OCI-LY7 (cell line): Measurements from ENCODE around the gene USP6. TPM values are rescaled to one million over a fixed set of nuclear protein-coding genes. Genes with fewer than 3 reads are reported as not detected.
"Not testable (repeated sequence)": the region's sequence is repeated elsewhere in the genome, so short reads cannot be mapped to it uniquely, and the experiment has no call there.

ENCODE experiments used
- BruUV-seq: library from RNA; stranded (reverse); fragments of 400-500 nt; replicated peaks from 2 replicates; lab custom pipeline; 2021; lab: Mats Ljungman, UMichigan
- CTCF ChIA-PET: fragments of 300-600 bp; sonication (Branson Sonifier 250); formaldehyde crosslinking; loops from one replicate; lab custom pipeline; 2022; ENCODE audit warnings: antibody characterized with exemption; ENCODE audit not compliant: unreplicated experiment; lab: Charles Lee
- POLR2A ChIA-PET: fragments of 300-600 bp; sonication (Branson Sonifier 250); formaldehyde crosslinking; loops from one replicate; lab custom pipeline; 2022; ENCODE audit warnings: antibody characterized with exemption; lab: Charles Lee
- DNase-seq: peaks from one replicate; pipeline ENCODE4 v3.0.0-alpha.2; 2015; ENCODE audit warnings: low spot score
- H2AFZ ChIP-seq: fragments of 200-600 bp; sonication (generic), shearing (Covaris generic); 2 replicates; pipeline ENCODE4 v1.6.1; 2014; ENCODE audit warnings: mild to moderate bottlenecking, antibody characterized with exemption, low read length, moderate library complexity
- H3K27ac ChIP-seq: fragments of 200-600 bp; sonication (generic); 2 replicates; pipeline ENCODE4 v1.5.1; 2014; ENCODE audit warnings: mixed run types, low read depth, mild to moderate bottlenecking, moderate library complexity, low read length, inconsistent platforms; ENCODE audit not compliant: poor library complexity, severe bottlenecking
- H3K36me3 ChIP-seq: fragments of 200-600 bp; sonication (generic); 2 replicates; pipeline ENCODE4 v1.6.1; 2014; ENCODE audit warnings: mild to moderate bottlenecking, antibody characterized with exemption, low read length, moderate library complexity, mixed read lengths; ENCODE audit not compliant: insufficient read depth
- H3K4me1 ChIP-seq: fragments of 200-600 bp; sonication (generic); 2 replicates; pipeline ENCODE4 v1.5.1; 2014; ENCODE audit warnings: mild to moderate bottlenecking, low read length; ENCODE audit not compliant: insufficient read depth, poor library complexity, severe bottlenecking
- H3K4me2 ChIP-seq: fragments of 200-600 bp; sonication (generic); 2 replicates; pipeline ENCODE4 v1.6.1; 2014; ENCODE audit warnings: mild to moderate bottlenecking, low read length
- H3K4me3 ChIP-seq: fragments of 200-600 bp; sonication (generic); 2 replicates; pipeline ENCODE4 v1.5.1; 2014; ENCODE audit warnings: mild to moderate bottlenecking, low read depth, low read length; ENCODE audit not compliant: poor library complexity, severe bottlenecking
- H3K79me2 ChIP-seq: fragments of 200-600 bp; sonication (generic); 2 replicates; pipeline ENCODE4 v1.6.1; 2016; ENCODE audit warnings: low read depth, mild to moderate bottlenecking, low read length, moderate library complexity, mixed read lengths; ENCODE audit not compliant: insufficient read depth
- H3K9me2 ChIP-seq: fragments of 200-600 bp; sonication (generic); 2 replicates; pipeline ENCODE4 v1.6.1; 2016; ENCODE audit warnings: mild to moderate bottlenecking, low read length, mixed read lengths; ENCODE audit not compliant: insufficient read depth
- H3K9me3 ChIP-seq: fragments of 200-600 bp; sonication (generic); 2 replicates; pipeline ENCODE4 v1.6.1; 2014; ENCODE audit warnings: mild to moderate bottlenecking, mixed run types, low read length, mixed read lengths
- H4K20me1 ChIP-seq: fragments of 200-600 bp; sonication (generic); 2 replicates; pipeline ENCODE4 v1.6.1; 2014; ENCODE audit warnings: mild to moderate bottlenecking, antibody characterized with exemption, low read length, moderate library complexity, mixed read lengths; ENCODE audit not compliant: insufficient read depth
- CTCF ChIP-seq: fragments of 200-600 bp; sonication (generic); conservative IDR thresholded peaks from 2 replicates; pipeline ENCODE4 v1.5.1; 2014; ENCODE audit warnings: mild to moderate bottlenecking, antibody characterized with exemption, low read length, moderate library complexity, mixed read lengths
- EZH2phosphoT487 ChIP-seq: fragments of 200-600 bp; sonication (generic); IDR thresholded peaks from 2 replicates; pipeline ENCODE4 v1.6.1; 2018; ENCODE audit warnings: low read depth, borderline replicate concordance, mild to moderate bottlenecking, mixed run types, antibody characterized with exemption, low read length, moderate library complexity, mixed read lengths
- intact Hi-C: fragments of 100-400 bp; cut with micrococcal nuclease; formaldehyde crosslinking; loops from one replicate; pipeline ENCODE4 v1.10.0; 2022; ENCODE audit not compliant: unreplicated experiment
- total RNA-seq, 2 experiments: library from RNA; depleted of rRNA in 1 of 2; stranded (reverse); fragments of >200 nt in 1 of 2; shearing (Covaris generic) in 1 of 2; gene quantifications; 2 replicates each; pipeline ENCODE4 v1.2.3, GENCODE V29; 2014 to 2022

The USP6 gene
- total RNA-seq, 2 experiments from 2014 or later = 0.03 to 0.11 TPM

- no peaks in the 10 kb centered on the region for H4K20me1 ChIP-seq
- ChIA-PET POLR2A (no interaction called here), CTCF (no interaction called here)
- intact Hi-C loops = no loop called here
- H2AFZ ChIP-seq = no peak overlapping the region
- no peak overlapping the region for H3K4me3 ChIP-seq
- TF ChIP-seq EZH2phosphoT487 (no peak), CTCF (no peak)
- no TSS peak for BruUV-seq
- no peaks in the 10 kb centered on the region for H3K36me3 ChIP-seq
- no peaks in the 10 kb centered on the region for H3K4me1 ChIP-seq
- no peaks in the 10 kb centered on the region for H3K79me2 ChIP-seq
- no peak overlapping the region for H3K4me2 ChIP-seq
- H3K9me2 ChIP-seq = no peaks in the 10 kb centered on the region
- no peak overlapping the region for H3K27ac ChIP-seq
- DNase-seq = no peak
- H3K9me3 ChIP-seq = no peaks in the 10 kb centered on the region
Observed at GRCh38 chr17:5128905-5129535, 13.2 kb downstream of the USP6 start.

- H2AFZ ChIP-seq, H3K36me3 ChIP-seq, H3K4me3 ChIP-seq, H3K79me2 ChIP-seq, POLR2A ChIA-PET, intact Hi-C loops, BruUV-seq, CTCF ChIA-PET, DNase-seq, H3K4me1 ChIP-seq, H3K27ac ChIP-seq, H3K9me3 ChIP-seq, H3K4me2 ChIP-seq, H4K20me1 ChIP-seq, H3K9me2 ChIP-seq: not testable (repeated sequence)
Observed at GRCh38 chr17:5129770-5130169, 13.9 kb downstream of the USP6 start.

- H3K4me1 ChIP-seq, DNase-seq, H3K9me2 ChIP-seq, H3K9me3 ChIP-seq, H3K4me2 ChIP-seq, H3K4me3 ChIP-seq, H3K36me3 ChIP-seq, intact Hi-C loops, H3K79me2 ChIP-seq, H4K20me1 ChIP-seq, CTCF ChIA-PET, POLR2A ChIA-PET, H2AFZ ChIP-seq, H3K27ac ChIP-seq, BruUV-seq: not testable (repeated sequence)
Observed at GRCh38 chr17:5130261-5130660, 14.4 kb downstream of the USP6 start.

GRCh38 chr17:5130687-5131086 is 14.9 kb downstream of the USP6 start:
- POLR2A ChIA-PET, BruUV-seq, H3K27ac ChIP-seq, H3K4me1 ChIP-seq, DNase-seq, H3K9me3 ChIP-seq, H3K4me2 ChIP-seq, H3K9me2 ChIP-seq, CTCF ChIA-PET, H4K20me1 ChIP-seq, intact Hi-C loops, H2AFZ ChIP-seq, H3K36me3 ChIP-seq, H3K4me3 ChIP-seq, H3K79me2 ChIP-seq: not testable (repeated sequence)
